PC-9 (cell line): ENCODE results near the gene GATAD2A.

Experiments used
- CTCF ChIP-seq: fragments of 200-600 bp; sonication (generic); conservative IDR thresholded peaks from 2 replicates; pipeline ENCODE4 v1.6.1; 2017; ENCODE audit warnings: mixed run types, antibody characterized with exemption, mild to moderate bottlenecking, moderate library complexity
- EZH2 ChIP-seq: fragments of 200-600 bp; sonication (generic); IDR thresholded peaks from 2 replicates; pipeline ENCODE4 v1.8.0; 2017; ENCODE audit warnings: antibody characterized with exemption, low read depth

- TF ChIP-seq CTCF: no peak
- TF ChIP-seq EZH2: no peak
Observed at GRCh38 chr19:19540064-19540714, 134.7 kb downstream of the GATAD2A start.
